H1 (cell line): Measurements from ENCODE around the gene HTR2A. TPM values are rescaled to one million over a fixed set of nuclear protein-coding genes. Genes with fewer than 3 reads are reported as not detected.

Source experiments
- CTCF ChIA-PET: fragments of 300-600 bp; sonication (Branson Sonifier 250); formaldehyde crosslinking; loops from one replicate; lab custom pipeline; 2021; ENCODE audit not compliant: partially characterized antibody; lab: Charles Lee
- POLR2A ChIA-PET: fragments of 300-600 bp; sonication (Branson Sonifier 250); formaldehyde crosslinking; loops from one replicate; lab custom pipeline; 2021; ENCODE audit warnings: inconsistent platforms; ENCODE audit not compliant: partially characterized antibody; lab: Charles Lee
- DNase-seq, 2 experiments: peaks; one replicate each; pipeline versions ENCODE4 v3.0.0 to v3.0.0-alpha.2; 2010 to 2022; ENCODE audit warnings: low spot score in 2 of 2, low read depth in 1 of 2, mixed read lengths in 1 of 2
- FAIRE-seq: peaks from 2 replicates; lab custom pipeline; 2011; peaks lifted over from hg19 to GRCh38; lab: Jason Lieb, UNC
- H2AFZ ChIP-seq: 2 replicates; pipeline ENCODE4 v1.8.1; 2012; ENCODE audit warnings: low read length, inconsistent platforms
- H2AK5ac ChIP-seq: 2 replicates; pipeline ENCODE4 v1.6.1; 2013; ENCODE audit warnings: low read depth, low read length
- H2BK120ac ChIP-seq: replicated peaks from 2 replicates; pipeline ENCODE3; 2013; ENCODE audit warnings: low read depth, low read length, inconsistent platforms
- H2BK12ac ChIP-seq: 2 replicates; pipeline ENCODE4 v1.6.1; 2013; ENCODE audit warnings: low read depth, low read length
- H2BK15ac ChIP-seq: 2 replicates; pipeline ENCODE4 v1.6.1; 2013; ENCODE audit warnings: low read length
- H2BK20ac ChIP-seq: 2 replicates; pipeline ENCODE4 v1.6.1; 2013; ENCODE audit warnings: low read length
- H2BK5ac ChIP-seq: 2 replicates; pipeline ENCODE4 v1.6.1; 2013; ENCODE audit warnings: low read depth, low read length
- H3K14ac ChIP-seq: 2 replicates; pipeline ENCODE4 v1.6.1; 2013; ENCODE audit warnings: inconsistent platforms; ENCODE audit not compliant: insufficient read length
- H3K18ac ChIP-seq: 2 replicates; pipeline ENCODE4 v1.6.1; 2013; ENCODE audit warnings: low read length; ENCODE audit errors: extremely low read depth
- H3K23ac ChIP-seq: 2 replicates; pipeline ENCODE4 v1.6.1; 2013; ENCODE audit warnings: inconsistent platforms; ENCODE audit not compliant: insufficient read length
- H3K23me2 ChIP-seq: 2 replicates; pipeline ENCODE4 v1.6.1; 2013; ENCODE audit warnings: low read depth, low read length
- H3K27ac ChIP-seq: 2 replicates; pipeline ENCODE4 v1.6.1; 2011; ENCODE audit warnings: low read depth, low read length, inconsistent platforms
- H3K27me3 ChIP-seq, 4 experiments: replicated peaks in 1 of 4; 1 replicate in 1 of 4; 2 replicates in 3 of 4; pipeline versions ENCODE4 v1.6.1 to v1.8.1; 2011 to 2013; ENCODE audit warnings: low read length in 3 of 4, mild to moderate bottlenecking in 3 of 4, inconsistent platforms in 2 of 4, mixed read lengths in 2 of 4, moderate library complexity in 1 of 4; ENCODE audit not compliant: control insufficient read depth in 3 of 4, insufficient read depth in 3 of 4; ENCODE audit errors: extremely low read depth in 1 of 4
- H3K36me3 ChIP-seq, 4 experiments: 2 replicates each; pipeline versions ENCODE4 v1.6.1 to v1.8.1; 2011 to 2013; ENCODE audit warnings: mild to moderate bottlenecking in 4 of 4, low read length in 3 of 4, moderate library complexity in 2 of 4, control low read depth in 1 of 4, inconsistent platforms in 1 of 4; ENCODE audit not compliant: insufficient read depth in 4 of 4, control insufficient read depth in 2 of 4
- H3K4ac ChIP-seq: replicated peaks from 2 replicates; pipeline ENCODE3; 2013; ENCODE audit warnings: low read length, low read depth, mixed read lengths, inconsistent platforms; ENCODE audit not compliant: insufficient read length
- H3K4me1 ChIP-seq, 4 experiments: replicated peaks in 1 of 4; 1 replicate in 1 of 4; 2 replicates in 3 of 4; pipeline versions ENCODE4 v1.6.1 to v1.8.1; 2011 to 2013; ENCODE audit warnings: low read length in 3 of 4, inconsistent platforms in 2 of 4, mixed read lengths in 1 of 4; ENCODE audit not compliant: insufficient read depth in 4 of 4, control insufficient read depth in 3 of 4
- H3K4me2 ChIP-seq, 2 experiments: 2 replicates each; pipeline versions ENCODE4 v1.6.1 to v1.8.1; 2011 to 2013; ENCODE audit warnings: low read depth in 2 of 2, low read length in 2 of 2, control low read depth in 1 of 2, inconsistent platforms in 1 of 2, mild to moderate bottlenecking in 1 of 2; ENCODE audit not compliant: insufficient read depth in 1 of 2
- H3K4me3 ChIP-seq, 4 experiments: fragments of 200-600, 300-600 bp in 1 of 4; sonication (generic), shearing (Covaris generic), sonication (Bioruptor Twin) in 1 of 4; 2 replicates each; pipeline versions ENCODE4 v1.5.1 to v1.8.1; 2011 to 2016; ENCODE audit warnings: low read length in 4 of 4, low read depth in 3 of 4, control low read depth in 2 of 4, inconsistent platforms in 2 of 4, mild to moderate bottlenecking in 2 of 4, mixed read lengths in 1 of 4, moderate library complexity in 1 of 4; ENCODE audit not compliant: insufficient read depth in 2 of 4; ENCODE audit errors: extremely low read depth in 1 of 4
- H3K56ac ChIP-seq: replicated peaks from 2 replicates; pipeline ENCODE3; 2013; ENCODE audit warnings: low read depth, mild to moderate bottlenecking, mixed read lengths, low read length, inconsistent platforms; ENCODE audit not compliant: insufficient read length
- H3K79me1 ChIP-seq: 2 replicates; pipeline ENCODE4 v1.6.1; 2013; ENCODE audit warnings: low read depth, low read length, control low read depth
- H3K79me2 ChIP-seq, 2 experiments: 2 replicates each; pipeline versions ENCODE4 v1.6.1 to v1.8.1; 2012 to 2013; ENCODE audit warnings: low read length in 2 of 2, mild to moderate bottlenecking in 2 of 2, inconsistent platforms in 1 of 2; ENCODE audit not compliant: insufficient read depth in 2 of 2, control insufficient read depth in 1 of 2
- H3K9ac ChIP-seq, 4 experiments: replicated peaks in 1 of 4; 1 replicate in 1 of 4; 2 replicates in 3 of 4; pipeline versions ENCODE4 v1.6.1 to v1.8.1; 2011 to 2013; ENCODE audit warnings: low read depth in 3 of 4, low read length in 3 of 4, control low read depth in 2 of 4, mild to moderate bottlenecking in 2 of 4, moderate library complexity in 2 of 4, inconsistent platforms in 1 of 4; ENCODE audit errors: extremely low read depth in 1 of 4
- H3K9me3 ChIP-seq, 2 experiments: 2 replicates each; pipeline versions ENCODE4 v1.6.1 to v1.8.1; 2012 to 2013; ENCODE audit warnings: mild to moderate bottlenecking in 2 of 2, moderate library complexity in 2 of 2, control low read depth in 1 of 2, inconsistent platforms in 1 of 2, low read depth in 1 of 2, low read length in 1 of 2, mixed read lengths in 1 of 2; ENCODE audit not compliant: insufficient read depth in 2 of 2
- H4K20me1 ChIP-seq, 2 experiments: replicated peaks in 1 of 2; 2 replicates each; pipeline versions ENCODE3 to v1.8.1; 2011 to 2013; ENCODE audit warnings: inconsistent platforms in 2 of 2, low read length in 2 of 2, mild to moderate bottlenecking in 1 of 2; ENCODE audit not compliant: insufficient read depth in 2 of 2, control insufficient read depth in 1 of 2
- H4K5ac ChIP-seq: 2 replicates; pipeline ENCODE4 v1.6.1; 2013; ENCODE audit warnings: low read length, low read depth, mixed read lengths, inconsistent platforms; ENCODE audit not compliant: insufficient read length
- H4K8ac ChIP-seq: 2 replicates; pipeline ENCODE4 v1.8.0; 2013; ENCODE audit warnings: mild to moderate bottlenecking, moderate library complexity, low read length, inconsistent platforms; ENCODE audit not compliant: insufficient read depth; ENCODE audit errors: extremely low read depth
- H4K91ac ChIP-seq: replicated peaks from 2 replicates; pipeline ENCODE3; 2013; ENCODE audit warnings: low read length, mixed read lengths, inconsistent platforms; ENCODE audit not compliant: insufficient read length
- ASH2L ChIP-seq: fragments of 200-600, 300-600 bp; sonication (generic); IDR thresholded peaks from one replicate; pipeline ENCODE4 v1.7.1; 2017; ENCODE audit warnings: low read length
- ATF2 ChIP-seq: IDR thresholded peaks from 2 replicates; pipeline ENCODE4 v1.6.1; 2012; ENCODE audit warnings: low read length, inconsistent platforms
- BCL11A ChIP-seq, 2 experiments: IDR thresholded peaks; one replicate each; pipeline ENCODE4 v1.6.1; 2011; ENCODE audit warnings: low read depth in 2 of 2, low read length in 2 of 2, mild to moderate bottlenecking in 2 of 2
- CBX8 ChIP-seq: fragments of 300-800, 300-1000 bp; sonication (generic); IDR thresholded peaks from 2 replicates; pipeline ENCODE4 v1.7.1; 2016; ENCODE audit warnings: low read depth, low read length, borderline replicate concordance
- CHD2 ChIP-seq: IDR thresholded peaks from 2 replicates; pipeline ENCODE4 v1.6.1; 2012; ENCODE audit warnings: low read length, improper control_type of control experiment
- EGR1 ChIP-seq: IDR thresholded peaks from 2 replicates; pipeline ENCODE4 v1.6.1; 2011; ENCODE audit warnings: low read depth, low read length, borderline replicate concordance
- GTF2F1 ChIP-seq: IDR thresholded peaks from 2 replicates; pipeline ENCODE4 v1.6.1; 2012; ENCODE audit warnings: low read depth, low read length, improper control_type of control experiment, borderline replicate concordance
- HDAC2 ChIP-seq, 2 experiments: fragments of 300-600 bp in 1 of 2; sonication (generic) in 1 of 2; IDR thresholded peaks; 2 replicates each; pipeline ENCODE4 v1.6.1; 2011 to 2012; ENCODE audit warnings: low read depth in 2 of 2, low read length in 2 of 2, mild to moderate bottlenecking in 2 of 2, moderate library complexity in 2 of 2, borderline replicate concordance in 1 of 2, inconsistent platforms in 1 of 2
- POU5F1 ChIP-seq: IDR thresholded peaks from 2 replicates; pipeline ENCODE4 v1.6.1; 2011; ENCODE audit warnings: low read depth, mild to moderate bottlenecking, low read length, moderate library complexity
- RAD21 ChIP-seq, 2 experiments: IDR thresholded peaks in 1 of 2; conservative IDR thresholded peaks in 1 of 2; 2 replicates each; pipeline ENCODE4 v1.6.1; 2011; ENCODE audit warnings: low read depth in 2 of 2, low read length in 2 of 2, improper control_type of control experiment in 1 of 2, inconsistent platforms in 1 of 2, mild to moderate bottlenecking in 1 of 2, moderate library complexity in 1 of 2
- RNF2 ChIP-seq: fragments of 200-900, 300-1000 bp; sonication (generic); IDR thresholded peaks from 2 replicates; pipeline ENCODE4 v1.7.1; 2016; ENCODE audit warnings: borderline replicate concordance, low read depth, mild to moderate bottlenecking, antibody characterized with exemption, low read length; ENCODE audit not compliant: poor library complexity, severe bottlenecking; ENCODE audit errors: missing control alignments
- TAF7 ChIP-seq: optimal IDR thresholded peaks from 2 replicates; pipeline ENCODE3; 2011; ENCODE audit warnings: low read depth, mild to moderate bottlenecking, inconsistent platforms, low read length, moderate library complexity, borderline replicate concordance
- WGBS, 2 experiments: shearing (Covaris generic) in 1 of 2; methylation state at CpG; one replicate each; pipeline versions ENCODE4 v1.1.6 to v1.1.7; 2013 to 2015; ENCODE audit warnings: low lambda C conversion rate in 2 of 2, mixed read lengths in 2 of 2, inconsistent platforms in 1 of 2, low coverage in 1 of 2, missing lambda C conversion rate in 1 of 2; ENCODE audit not compliant: insufficient replicate concordance in 2 of 2, insufficient coverage in 1 of 2, insufficient read length in 1 of 2; ENCODE audit errors: extremely low coverage in 1 of 2, missing lambda C conversion rate in 1 of 2; 5-methylcytosine and 5-hydroxymethylcytosine counted together
- polyA plus RNA-seq, 7 experiments: library from polyadenylated mRNA; depleted of rRNA in 3 of 7; stranded (reverse) in 5 of 7; unstranded in 2 of 7; fragments of >200 nt in 5 of 7; fragments of 200-250 nt in 2 of 7; gene quantifications; 1 replicate in 5 of 7; 2 replicates in 1 of 7; 4 replicates in 1 of 7; pipeline versions ENCODE4 v1.2.1 to v1.2.3, GENCODE V29; 2011 to 2013; ENCODE audit warnings: missing spikeins in 2 of 7, mixed read lengths in 2 of 7
- total RNA-seq: library from RNA; stranded (reverse); fragmentation: NEBNext Ultra II Directional; extraction: Animal tissue kit (Norgen Biotek cat#: 25700); gene quantifications from 2 replicates; pipeline ENCODE4 v1.2.1, GENCODE V29; 2021

HTR2A gene
- total and polyA plus RNA-seq, 2 of the 8 experiments (the other 6 are each of a cell fraction or from before 2014, with no cell fraction given): not detected

DNA sequence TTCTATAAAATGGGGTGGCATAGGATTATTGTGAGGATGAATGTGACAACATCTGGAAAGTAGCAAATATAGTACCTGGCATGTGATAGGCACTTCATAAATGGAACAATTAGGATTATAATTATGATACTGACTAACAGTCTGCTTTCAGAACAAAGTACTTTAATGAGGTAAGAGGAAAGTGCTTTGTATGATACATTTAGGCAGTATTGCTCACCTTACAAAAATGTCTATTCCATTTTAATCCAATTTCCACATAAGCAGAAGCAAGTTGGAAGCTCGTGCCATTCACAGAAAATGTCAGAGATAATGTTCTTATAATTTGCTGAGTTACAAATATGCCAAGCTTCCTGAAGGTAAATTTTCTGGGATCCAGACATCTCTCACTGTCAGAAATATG, 16.9 kb upstream of the HTR2A start:
- Histone ChIP-seq H2BK120ac (no peak overlapping the region), H3K79me1 (no peaks in the 10 kb centered on the region), H2BK5ac (no peak overlapping the region), H4K20me1 (no peaks in the 10 kb centered on the region), H2BK20ac (no peak overlapping the region), H3K56ac (no peak overlapping the region), H3K4me3 (no peak overlapping the region), H4K91ac (no peak overlapping the region), H3K18ac (no peak overlapping the region), H3K27me3 (no peaks in the 10 kb centered on the region), H4K8ac (no peak overlapping the region), H3K14ac (no peak overlapping the region), H3K4ac (no peak overlapping the region), H3K23me2 (no peaks in the 10 kb centered on the region), H3K27ac (no peak overlapping the region), H4K5ac (no peak overlapping the region), H3K4me2 (no peak overlapping the region), H3K4me1 (no peaks in the 10 kb centered on the region), H2AFZ (no peak overlapping the region), H3K9ac (no peak overlapping the region), H3K23ac (no peak overlapping the region), H3K9me3 (peaks cover 0 to 6% of the 10 kb centered on the region in 2 experiments; a peak in 1 of 4 replicates), H2BK12ac (no peak overlapping the region), H2AK5ac (no peak overlapping the region), H3K79me2 (no peaks in the 10 kb centered on the region), H3K36me3 (no peaks in the 10 kb centered on the region), H2BK15ac (no peak overlapping the region)
- FAIRE-seq: no peak
- 100% methylated on average over 1 of the region's 1 CpG; no CpG with 5 or more reads in 1 of the 2 experiments for WGBS, 2 experiments
- CTCF ChIA-PET: interaction anchor here (1.6 to 2.3 kb wide), 3 partner anchors 21 to 545 kb away, joined by 3 to 7 read pairs (median 5); no protein-coding TSS in a partner anchor
- POLR2A ChIA-PET: no interaction called here
- DNase-seq: no peak
- TF ChIP-seq HDAC2 (IDR thresholded peaks at IDR 0.05; ENCODE audit: borderline replicate concordance in 1 of 2, low read depth in 2 of 2, low read length in 2 of 2) (no peak), POU5F1 (no peak), GTF2F1 (no peak), ATF2 (no peak), ASH2L (no peak), CHD2 (no peak), CBX8 (no peak), RAD21 (IDR thresholded peaks at IDR 0.05 in 1 of 2, conservative IDR thresholded peaks at IDR 0.05 in 1 of 2; ENCODE audit: low read depth in 2 of 2, low read length in 2 of 2) (no peak), BCL11A (IDR thresholded peaks at IDR 0.05; ENCODE audit: low read depth in 2 of 2, low read length in 2 of 2) (no peak), RNF2 (no peak), TAF7 (no peak), EGR1 (no peak)
